ENCODE data around the gene ZNF780A. TPM values are rescaled to one million over a fixed set of nuclear protein-coding genes. Genes with fewer than 3 reads are reported as not detected.
"Not testable (repeated sequence)": the region's sequence is repeated elsewhere in the genome, so short reads cannot be mapped to it uniquely, and the experiment has no call there.

ZNF780A gene
- 10 to 100 TPM; 24.2 to 26.3 TPM for total RNA-seq

DNA sequence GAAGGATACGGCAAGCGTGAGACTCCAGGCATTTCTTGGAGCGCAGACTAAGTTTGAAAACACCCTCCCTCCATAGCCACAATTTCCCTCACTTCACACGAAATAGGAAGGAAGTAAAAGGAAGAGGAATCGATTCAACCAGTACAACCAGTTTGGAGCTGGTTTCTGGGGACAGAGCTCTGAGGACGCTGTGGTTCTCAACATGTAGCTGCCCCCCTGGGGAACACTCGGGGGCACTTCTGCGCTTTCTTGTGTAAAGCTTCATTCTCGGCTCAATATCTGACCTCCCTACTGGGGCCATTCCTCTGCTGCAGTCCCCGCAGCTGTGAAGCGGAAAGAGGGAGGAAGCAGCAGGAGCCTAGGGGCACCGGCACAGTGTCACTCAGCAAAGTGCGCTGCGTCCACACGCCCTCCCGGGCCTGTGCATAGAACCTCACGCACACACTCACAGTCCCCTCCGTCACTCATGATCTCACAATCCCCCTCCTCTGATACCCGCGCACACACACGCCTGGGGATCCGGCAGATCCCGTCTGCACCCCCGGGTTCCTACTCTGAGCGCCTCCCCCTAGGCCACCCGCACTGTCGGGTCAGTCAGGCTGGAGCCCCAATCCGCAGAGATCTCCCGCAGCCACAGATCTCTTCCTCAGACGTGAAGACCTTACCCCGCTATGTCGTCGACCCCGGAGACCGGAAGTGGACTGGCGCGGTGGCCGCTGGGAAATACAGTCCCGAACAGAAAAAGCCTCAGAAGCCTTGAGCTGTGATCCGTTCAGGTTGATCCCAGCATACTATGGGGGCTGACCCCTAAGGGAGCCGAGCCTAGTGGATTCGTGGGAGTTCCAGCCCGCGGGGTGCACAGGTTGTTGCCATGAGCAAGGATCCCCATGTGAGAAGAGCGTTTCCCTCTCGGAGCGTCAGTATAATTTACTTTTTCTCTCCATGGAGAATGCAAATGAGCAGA, at the start of gene ZNF780A:
Gene ZNF780A (minus strand): TSS at position 703 of the 964 bp plus-strand sequence. CDS start 6,190 bp downstream, outside the sequence.
- peaks cover 27 to 46% of the 10 kb centered on the region in 2 donors for H3K4me1 Mint-ChIP-seq (ENCODE audit: low read depth in 2 of 2)
- peaks cover 3% of the 10 kb centered on the region in 2 donors for H3K27me3 Mint-ChIP-seq
- H3K27ac Mint-ChIP-seq: peak within 1 kb of the TSS; percentile 99
- DNase-seq (ENCODE audit: low spot score) (peak; percentile 87), ATAC-seq (peak; percentile 93 to 95)
- peak within 1 kb of the TSS; percentile 98 for H3K4me3 Mint-ChIP-seq
- H3K36me3 Mint-ChIP-seq: peaks cover 16% of the 10 kb centered on the region
- no peaks in the 10 kb centered on the region for H3K9me3 Mint-ChIP-seq

GRCh38 chr19:40139533-40140287, 49.0 kb upstream of the ZNF780A start:
- Mint-ChIP-seq H3K4me1 (ENCODE audit: low read depth in 2 of 2) (peaks cover 17 to 29% of the 10 kb centered on the region in 2 donors), H3K36me3 (no peaks in the 10 kb centered on the region), H3K27me3 (no peaks in the 10 kb centered on the region), H3K27ac (no peak overlapping the region), H3K4me3 (no peak overlapping the region), H3K9me3 (no peaks in the 10 kb centered on the region)
- DNase-seq (ENCODE audit: low spot score) (no peak), ATAC-seq (no peak)

- no peak overlapping the region for H3K27ac Mint-ChIP-seq
- H3K27me3 Mint-ChIP-seq: no peaks in the 10 kb centered on the region
- no peak for ATAC-seq
- H3K4me3 Mint-ChIP-seq: no peak overlapping the region
- peaks cover 5 to 6% of the 10 kb centered on the region in 2 donors for H3K4me1 Mint-ChIP-seq (ENCODE audit: low read depth in 2 of 2)
- H3K9me3 Mint-ChIP-seq: no peaks in the 10 kb centered on the region
- no peak for DNase-seq (ENCODE audit: low spot score)
- no peaks in the 10 kb centered on the region for H3K36me3 Mint-ChIP-seq
Observed at GRCh38 chr19:40136818-40137217, 46.1 kb upstream of the ZNF780A start.

GRCh38 chr19:40134866-40135265, 44.1 kb upstream of the ZNF780A start:
- DNase-seq (ENCODE audit: low spot score) (no peak), ATAC-seq (no peak)
- no peak overlapping the region for H3K27ac Mint-ChIP-seq
- H3K27me3 Mint-ChIP-seq: peaks cover 0 to 16% of the 10 kb centered on the region in 2 donors
- H3K4me3 Mint-ChIP-seq: no peak overlapping the region
- peaks cover 2% of the 10 kb centered on the region for H3K36me3 Mint-ChIP-seq
- H3K9me3 Mint-ChIP-seq: no peaks in the 10 kb centered on the region
- peaks cover 0 to 3% of the 10 kb centered on the region in 2 donors for H3K4me1 Mint-ChIP-seq (ENCODE audit: low read depth in 2 of 2)

DNA sequence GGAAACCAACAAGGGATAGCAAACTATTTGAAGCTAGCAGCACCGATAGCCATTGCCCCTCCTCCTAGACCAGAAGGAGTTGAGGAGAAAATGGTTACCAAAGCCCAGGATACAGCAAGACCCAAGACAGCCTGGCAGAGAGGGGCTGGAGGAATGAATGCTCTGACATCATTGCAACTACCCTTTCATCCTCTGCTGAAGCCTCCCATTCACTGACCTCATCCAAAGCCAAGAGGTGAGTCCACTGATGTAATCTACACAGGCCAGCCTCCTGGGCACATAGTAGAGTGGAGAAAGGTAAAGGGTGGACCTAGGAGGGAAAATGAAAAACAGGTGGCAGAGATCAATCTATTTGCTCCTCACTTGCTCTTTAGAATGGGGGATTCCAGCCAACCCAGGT, 42.7 kb upstream of the ZNF780A start:
- Mint-ChIP-seq H3K4me1 (ENCODE audit: low read depth in 2 of 2) (no peaks in the 10 kb centered on the region), H3K36me3 (peaks cover 7% of the 10 kb centered on the region), H3K4me3 (no peak overlapping the region), H3K27ac (no peak overlapping the region), H3K9me3 (peaks cover 4% of the 10 kb centered on the region), H3K27me3 (peaks cover 3 to 21% of the 10 kb centered on the region in 2 donors)
- ATAC-seq: no peak
- no peak for DNase-seq (ENCODE audit: low spot score)

- ATAC-seq: no peak
- no peak overlapping the region for H3K27ac Mint-ChIP-seq
- DNase-seq (ENCODE audit: low spot score): no peak
- H3K36me3 Mint-ChIP-seq: peaks cover 7% of the 10 kb centered on the region
- no peaks in the 10 kb centered on the region for H3K4me1 Mint-ChIP-seq (ENCODE audit: low read depth in 2 of 2)
- no peak overlapping the region for H3K4me3 Mint-ChIP-seq
- peaks cover 10 to 45% of the 10 kb centered on the region in 2 donors for H3K27me3 Mint-ChIP-seq
- H3K9me3 Mint-ChIP-seq: peaks cover 4% of the 10 kb centered on the region
Observed at GRCh38 chr19:40130013-40130412, 39.3 kb upstream of the ZNF780A start.

- peaks cover 10 to 48% of the 10 kb centered on the region in 2 donors for H3K27me3 Mint-ChIP-seq
- H3K36me3 Mint-ChIP-seq: peaks cover 7% of the 10 kb centered on the region
- no peaks in the 10 kb centered on the region for H3K4me1 Mint-ChIP-seq (ENCODE audit: low read depth in 2 of 2)
- H3K27ac Mint-ChIP-seq: no peak overlapping the region
- no peak overlapping the region for H3K4me3 Mint-ChIP-seq
- no peak for DNase-seq (ENCODE audit: low spot score)
- peaks cover 4% of the 10 kb centered on the region for H3K9me3 Mint-ChIP-seq
- ATAC-seq: no peak
Observed at GRCh38 chr19:40129425-40129824, 38.7 kb upstream of the ZNF780A start.

DNA sequence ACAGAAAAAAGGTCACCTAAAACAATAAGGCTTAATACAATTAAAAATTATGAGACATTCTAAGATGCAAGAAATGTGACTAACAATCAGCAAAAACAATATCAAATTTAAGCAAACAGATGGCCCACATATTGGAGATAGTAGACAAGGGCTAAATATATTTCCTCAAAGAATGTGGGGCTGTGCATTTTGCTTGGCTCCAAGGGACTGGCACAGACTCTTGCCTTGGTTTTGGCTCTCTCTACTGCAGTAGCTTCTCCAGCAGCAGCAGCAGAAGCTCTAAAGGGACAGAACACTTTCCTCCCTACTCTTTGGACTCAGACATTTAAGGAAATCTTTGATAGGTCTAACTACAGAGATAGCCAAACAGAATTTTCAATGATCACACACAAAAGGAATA, 38.2 kb upstream of the ZNF780A start:
- H3K4me3 Mint-ChIP-seq: no peak overlapping the region
- H3K36me3 Mint-ChIP-seq: peaks cover 7% of the 10 kb centered on the region

GRCh38 chr19:40119380-40119779, 28.6 kb upstream of the ZNF780A start:
- peaks cover 4 to 9% of the 10 kb centered on the region in 2 donors for H3K27me3 Mint-ChIP-seq
- DNase-seq (ENCODE audit: low spot score): no peak
- no peaks in the 10 kb centered on the region for H3K36me3 Mint-ChIP-seq
- H3K27ac Mint-ChIP-seq: no peak overlapping the region
- no peak overlapping the region for H3K4me3 Mint-ChIP-seq
- no peak for ATAC-seq
- H3K4me1 Mint-ChIP-seq (ENCODE audit: low read depth in 2 of 2): peaks cover 0 to 2% of the 10 kb centered on the region in 2 donors
- H3K9me3 Mint-ChIP-seq: no peaks in the 10 kb centered on the region

More for the DNA sequence above, 38.2 kb upstream of the ZNF780A start:
- Mint-ChIP-seq H3K27me3 (peaks cover 10 to 48% of the 10 kb centered on the region in 2 donors), H3K27ac (no peak overlapping the region), H3K9me3 (peaks cover 4% of the 10 kb centered on the region), H3K4me1 (ENCODE audit: low read depth in 2 of 2) (no peaks in the 10 kb centered on the region)
- DNase-seq (ENCODE audit: low spot score): no peak
- ATAC-seq: no peak

GRCh38 chr19:40118638-40119037, 27.9 kb upstream of the ZNF780A start:
- ATAC-seq; H3K36me3 Mint-ChIP-seq; H3K27me3 Mint-ChIP-seq; H3K9me3 Mint-ChIP-seq; H3K27ac Mint-ChIP-seq; H3K4me1 Mint-ChIP-seq (ENCODE audit: low read depth in 2 of 2); DNase-seq (ENCODE audit: low spot score); H3K4me3 Mint-ChIP-seq: not testable (repeated sequence)

GRCh38 chr19:40116075-40116474, 25.3 kb upstream of the ZNF780A start:
- H3K27me3 Mint-ChIP-seq: peaks cover 2 to 6% of the 10 kb centered on the region in 2 donors
- H3K4me3 Mint-ChIP-seq: no peak overlapping the region
- ATAC-seq: no peak
- no peaks in the 10 kb centered on the region for H3K9me3 Mint-ChIP-seq
- H3K27ac Mint-ChIP-seq: no peak overlapping the region
- no peak for DNase-seq (ENCODE audit: low spot score)
- no peaks in the 10 kb centered on the region for H3K36me3 Mint-ChIP-seq
- peaks cover 0 to 2% of the 10 kb centered on the region in 2 donors for H3K4me1 Mint-ChIP-seq (ENCODE audit: low read depth in 2 of 2)

DNA sequence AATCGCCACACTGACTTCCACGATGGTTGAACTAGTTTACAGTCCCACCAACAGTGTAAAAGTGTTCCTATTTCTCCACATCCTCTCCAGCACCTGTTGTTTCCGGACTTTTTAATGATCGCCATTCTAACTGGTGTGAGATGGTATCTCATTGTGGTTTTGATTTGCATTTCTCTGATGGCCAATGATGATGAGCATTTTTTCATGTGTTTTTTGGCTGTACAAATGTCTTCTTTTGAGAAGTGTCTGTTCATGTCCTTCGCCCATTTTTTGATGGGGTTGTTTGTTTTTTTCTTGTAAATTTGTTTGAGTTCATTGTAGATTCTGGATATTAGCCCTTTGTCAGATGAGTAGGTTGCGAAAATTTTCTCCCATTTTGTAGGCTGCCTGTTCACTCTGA, 23.4 kb upstream of the ZNF780A start:
- H3K27me3 Mint-ChIP-seq; DNase-seq (ENCODE audit: low spot score); ATAC-seq; H3K4me1 Mint-ChIP-seq (ENCODE audit: low read depth in 2 of 2); H3K9me3 Mint-ChIP-seq; H3K27ac Mint-ChIP-seq; H3K36me3 Mint-ChIP-seq; H3K4me3 Mint-ChIP-seq: not testable (repeated sequence)

DNA sequence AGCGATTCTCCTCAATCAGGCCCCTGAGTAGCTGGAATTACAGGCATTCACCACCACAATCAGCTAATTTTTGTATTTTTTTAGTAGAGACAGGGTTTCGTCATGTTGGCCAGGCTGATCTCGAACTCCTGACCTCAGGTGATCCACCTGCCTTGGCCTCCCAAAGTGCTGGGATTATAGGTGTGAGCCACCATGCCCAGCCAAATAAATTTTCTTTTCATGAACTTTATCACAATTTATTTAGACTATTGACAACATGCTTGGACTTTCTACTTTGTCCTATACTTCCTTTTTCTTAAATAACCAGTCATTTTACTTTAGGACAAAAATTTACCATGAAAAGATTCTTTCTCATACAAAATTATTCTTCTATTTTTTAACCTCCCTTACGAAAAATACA, 21.5 kb upstream of the ZNF780A start:
- DNase-seq (ENCODE audit: low spot score); H3K36me3 Mint-ChIP-seq; H3K4me3 Mint-ChIP-seq; H3K27ac Mint-ChIP-seq; H3K9me3 Mint-ChIP-seq; H3K27me3 Mint-ChIP-seq; ATAC-seq; H3K4me1 Mint-ChIP-seq (ENCODE audit: low read depth in 2 of 2): not testable (repeated sequence)

- no peak overlapping the region for H3K4me3 Mint-ChIP-seq
- H3K27me3 Mint-ChIP-seq: peaks cover 0 to 8% of the 10 kb centered on the region in 2 donors
- no peaks in the 10 kb centered on the region for H3K9me3 Mint-ChIP-seq
- ATAC-seq (no peak), DNase-seq (ENCODE audit: low spot score) (no peak)
- H3K27ac Mint-ChIP-seq: no peak overlapping the region
- H3K36me3 Mint-ChIP-seq: no peaks in the 10 kb centered on the region
- H3K4me1 Mint-ChIP-seq (ENCODE audit: low read depth in 2 of 2): no peaks in the 10 kb centered on the region
Observed at GRCh38 chr19:40110570-40110969, 19.8 kb upstream of the ZNF780A start.
